ENCODE data around the gene VTA1. TPM values are rescaled to one million over a fixed set of nuclear protein-coding genes. Genes with fewer than 3 reads are reported as not detected.
"Not testable (repeated sequence)": the region's sequence is repeated elsewhere in the genome, so short reads cannot be mapped to it uniquely, and the experiment has no call there.

Gene VTA1
- total RNA-seq, 1 donor from 2014 or later: 114 TPM

- not testable (repeated sequence) for DNase-seq
Measured at GRCh38 chr6:142229518-142230270, 82.6 kb downstream of the VTA1 start.

DNA sequence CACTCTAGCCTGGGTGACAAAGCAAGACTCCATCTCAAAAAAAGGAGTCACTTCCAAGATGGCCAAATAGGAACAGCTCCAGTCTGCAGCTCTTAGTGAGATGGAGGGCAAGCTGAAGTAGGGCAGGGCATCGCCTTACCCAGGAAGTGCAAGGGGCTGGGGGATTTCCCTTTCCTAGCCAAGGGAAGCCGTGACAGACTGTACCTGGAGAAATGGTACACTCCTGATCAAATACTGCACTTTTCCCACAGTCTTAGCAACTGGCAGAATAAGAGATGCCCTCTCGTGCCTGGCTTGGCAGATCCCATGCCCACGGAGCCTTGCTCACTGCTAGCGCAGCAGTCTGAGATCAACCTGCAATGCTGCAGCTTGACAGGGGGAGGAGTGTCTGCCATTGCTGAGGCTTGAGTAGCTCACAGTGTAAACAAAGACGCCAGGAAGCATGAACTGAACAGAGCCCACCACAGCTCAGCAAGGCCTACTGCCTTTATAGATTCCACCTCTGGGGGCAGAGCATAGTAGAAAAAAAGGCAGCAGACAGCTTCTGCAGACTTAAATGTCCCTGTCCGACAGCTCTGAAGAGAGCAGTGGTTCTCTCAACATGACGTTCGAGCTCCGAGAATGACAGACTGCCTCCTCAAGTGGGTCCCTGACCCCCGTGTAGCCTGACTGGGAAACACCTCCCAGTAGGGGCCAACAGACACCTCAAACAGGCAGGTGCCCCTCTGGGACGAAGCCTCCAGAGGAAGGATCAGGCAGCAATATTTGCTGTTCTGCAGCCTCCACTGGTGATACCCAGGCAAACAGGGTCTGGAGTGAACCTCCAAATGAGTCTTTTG, 85.4 kb downstream of the VTA1 start:
- not testable (repeated sequence) for DNase-seq

- no peak for DNase-seq
Measured at GRCh38 chr6:142233945-142234682, 87.1 kb downstream of the VTA1 start.

DNA sequence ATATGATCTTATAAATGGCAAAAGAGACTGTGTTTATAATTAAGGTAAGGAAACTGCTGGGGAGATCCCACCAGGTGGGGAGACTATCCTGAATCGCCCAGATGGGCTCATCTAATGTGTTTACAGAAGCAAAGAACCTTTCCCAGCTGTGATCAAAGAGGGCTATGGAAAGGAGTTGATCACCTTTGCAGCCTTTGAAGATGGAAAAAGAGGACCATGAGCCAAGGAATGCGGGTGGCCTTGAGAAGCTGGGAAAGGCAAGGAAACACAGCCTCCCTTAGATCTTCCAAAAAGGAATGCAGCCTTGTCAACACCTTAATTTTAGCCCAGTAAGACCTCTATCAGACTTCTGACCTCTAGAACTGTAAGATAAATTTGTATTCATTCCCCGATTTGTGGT, 88.2 kb downstream of the VTA1 start:
- no peak for DNase-seq

GRCh38 chr6:142235791-142236190, 88.7 kb downstream of the VTA1 start:
- DNase-seq: no peak

DNA sequence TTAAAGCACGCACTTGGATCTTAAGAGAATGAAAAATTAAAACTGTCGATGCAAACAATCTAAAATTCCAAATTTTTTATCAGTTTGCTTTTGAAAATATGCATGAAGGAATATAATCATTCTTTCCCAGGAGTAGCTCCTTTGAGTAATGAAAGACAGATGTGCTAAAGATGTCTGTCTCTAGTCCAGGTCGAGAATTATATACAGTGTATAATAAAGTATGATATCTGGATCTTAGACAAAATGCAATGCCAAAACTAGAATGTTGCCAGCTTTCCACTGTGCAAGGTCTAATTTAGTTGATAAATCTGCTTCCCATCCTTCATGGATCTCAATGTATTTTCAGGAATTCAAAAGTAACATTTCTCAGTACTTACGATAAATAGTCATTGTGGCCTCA, 89.6 kb downstream of the VTA1 start:
- DNase-seq: no peak

GRCh38 chr6:142238881-142239280, 91.8 kb downstream of the VTA1 start:
- DNase-seq: no peak

DNA sequence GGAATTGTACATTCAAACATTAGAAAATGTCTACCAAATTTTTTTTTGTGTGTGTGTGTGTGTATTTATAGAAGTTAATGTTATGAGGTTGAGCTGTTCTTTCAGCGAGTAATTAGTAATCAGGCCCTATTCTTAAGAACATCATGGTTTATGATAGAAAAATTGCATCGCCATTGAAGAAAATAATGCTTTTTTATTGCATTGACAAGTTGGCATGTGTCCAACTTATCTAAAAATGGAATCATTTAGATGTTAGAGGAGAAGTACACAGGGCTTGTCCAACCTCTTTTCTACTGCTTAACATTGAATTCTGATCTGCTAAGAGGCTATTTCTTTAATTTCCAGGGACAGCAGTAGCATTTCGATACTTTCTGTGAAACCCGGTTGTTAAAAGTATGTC, 93.1 kb downstream of the VTA1 start:
- DNase-seq: no peak

GRCh38 chr6:142241061-142241460, 94.0 kb downstream of the VTA1 start:
- no peak for DNase-seq

GRCh38 chr6:142242269-142242668, 95.2 kb downstream of the VTA1 start:
- DNase-seq: no peak

- DNase-seq: no peak
Measured at GRCh38 chr6:142246960-142247359, 99.9 kb downstream of the VTA1 start.

GRCh38 chr6:142249266-142249665, 102.2 kb downstream of the VTA1 start:
- no peak for DNase-seq

DNA sequence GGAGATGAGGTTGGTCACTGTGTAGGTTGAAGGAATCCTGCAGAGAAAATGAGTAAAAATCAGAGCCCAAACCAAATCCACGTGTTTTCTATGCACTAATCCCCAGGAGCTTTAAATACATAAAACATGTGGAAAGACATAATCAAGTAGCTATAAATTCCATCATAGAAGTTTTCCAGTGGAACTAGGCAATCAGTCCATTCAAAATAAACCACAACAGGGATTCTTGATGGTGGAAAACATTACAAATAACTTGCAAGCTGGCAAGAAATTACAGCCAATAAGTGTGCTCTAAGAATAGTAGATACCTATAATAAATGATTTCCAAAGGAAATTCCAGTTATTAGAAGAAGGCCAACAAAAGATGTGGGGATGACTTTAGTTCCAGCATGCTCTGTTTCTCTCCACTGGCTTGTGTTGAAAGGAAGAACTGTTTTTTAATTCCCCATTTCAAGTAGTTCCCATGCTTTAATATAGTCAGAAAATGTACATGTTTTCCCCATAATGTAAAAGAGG, 104.9 kb downstream of the VTA1 start:
- no peak for DNase-seq

GRCh38 chr6:142254513-142254912, 107.5 kb downstream of the VTA1 start:
- no peak for DNase-seq

GRCh38 chr6:142255785-142256184, 108.7 kb downstream of the VTA1 start:
- no peak for DNase-seq

GRCh38 chr6:142258305-142258704, 111.2 kb downstream of the VTA1 start:
- DNase-seq: no peak

DNA sequence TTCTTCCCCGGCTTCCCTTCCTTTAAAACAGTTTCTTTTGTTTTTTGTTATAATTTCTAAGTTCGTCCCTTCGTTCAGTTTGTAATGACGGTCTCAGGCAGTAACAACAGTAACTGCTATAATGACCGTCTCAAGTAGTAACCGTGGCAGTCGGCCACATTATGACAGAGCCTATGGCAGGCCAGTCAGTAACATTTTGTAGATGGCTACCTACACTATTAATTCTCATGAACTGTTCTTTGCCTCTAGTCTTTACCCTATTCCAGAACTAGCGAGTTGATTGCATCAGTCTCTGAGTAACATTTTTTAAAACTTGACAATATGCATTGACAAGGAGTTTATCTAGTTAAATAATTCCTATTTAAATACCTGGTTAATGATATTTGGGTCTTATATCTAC, 111.7 kb downstream of the VTA1 start:
- DNase-seq: no peak

DNA sequence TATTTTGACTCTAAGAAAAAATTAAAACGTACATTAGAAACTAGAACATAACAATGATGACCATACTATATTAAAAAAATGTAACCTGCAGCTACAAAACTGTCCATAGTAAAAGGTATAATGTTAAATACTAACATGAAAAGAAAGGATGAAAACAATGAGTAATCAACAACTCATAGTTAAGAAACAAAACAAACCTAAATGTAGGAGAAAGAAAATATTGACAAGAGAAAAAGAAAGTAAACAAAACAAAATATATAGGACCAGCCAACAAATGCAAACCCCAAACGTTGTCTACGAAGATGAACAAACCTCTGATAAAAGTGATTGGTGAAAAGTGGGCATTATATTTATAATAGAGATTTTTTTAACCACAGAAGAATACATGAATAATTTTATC, 113.7 kb downstream of the VTA1 start:
- DNase-seq: no peak

DNA sequence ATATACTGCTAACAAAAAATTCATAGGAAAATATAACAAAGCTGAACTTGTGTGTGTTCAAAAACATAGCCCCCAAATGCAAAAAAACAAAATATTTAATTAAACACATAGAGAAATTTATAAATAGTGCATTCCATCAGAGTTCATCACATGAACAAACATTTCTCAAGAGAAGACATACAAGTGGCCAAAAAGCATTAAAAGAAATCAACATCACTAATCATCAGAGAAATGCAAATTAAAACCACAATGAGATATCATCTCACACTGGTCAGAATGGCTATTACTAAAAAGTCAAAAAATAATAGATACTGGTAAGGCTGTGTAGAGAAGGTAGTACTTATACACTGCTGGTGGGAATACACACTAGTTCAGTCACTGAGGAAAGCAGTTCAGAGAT, 115.2 kb downstream of the VTA1 start:
- DNase-seq: no peak

DNA sequence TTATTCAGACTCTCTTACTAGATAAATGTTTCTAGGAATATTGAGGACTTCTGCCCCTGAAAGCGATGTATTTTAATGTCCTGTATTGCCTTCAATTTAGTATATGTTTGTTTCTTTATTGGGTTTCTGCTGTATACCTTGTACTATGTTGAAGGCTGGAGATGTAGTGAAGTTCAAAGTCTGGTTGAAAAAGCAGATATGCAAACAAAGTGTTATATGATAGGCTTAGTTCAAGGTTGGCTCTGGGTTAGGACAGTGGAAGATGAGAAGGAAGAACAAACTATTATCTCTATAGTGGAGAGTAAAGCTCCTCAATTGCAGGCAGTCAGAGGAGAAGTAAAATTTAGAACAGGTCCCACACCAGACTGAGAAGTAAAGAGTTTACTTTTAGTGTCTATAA, 118.4 kb downstream of the VTA1 start:
- no peak for DNase-seq

GRCh38 chr6:142266060-142266459, 119.0 kb downstream of the VTA1 start:
- no peak for DNase-seq

DNA sequence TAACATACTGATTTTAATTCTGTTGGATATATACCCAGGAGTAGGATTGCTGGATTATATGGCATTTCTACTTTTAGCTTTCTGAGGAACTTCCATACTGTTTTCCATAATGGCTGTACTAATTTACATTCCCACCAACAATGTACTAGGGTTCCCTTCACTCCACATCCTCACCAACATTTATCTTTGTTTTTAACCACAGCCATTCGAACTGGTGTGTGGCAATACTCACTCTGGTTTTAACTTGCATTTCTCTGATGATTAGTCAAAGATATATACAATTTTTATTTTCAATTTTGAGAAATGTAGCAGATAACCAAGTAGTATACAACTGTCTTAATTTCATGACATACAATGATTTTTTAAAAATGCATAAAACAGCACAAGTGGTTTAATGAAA, 124.4 kb downstream of the VTA1 start:
- no peak for DNase-seq

Data from occipital lobe (tissue), 2 donors.